Subcutaneous adipose tissue (tissue), 4 donors: Measurements from ENCODE around the gene LGR5. TPM values are rescaled to one million over a fixed set of nuclear protein-coding genes. Genes with fewer than 3 reads are reported as not detected.

Experiments used
- total RNA-seq, 4 donors: library from RNA; depleted of rRNA; stranded (reverse); fragments of >200 nt; gene quantifications; one replicate each; pipeline ENCODE4 v1.1.0, GENCODE V29; 2016
- TF ChIP-seq, protein P1 (sequence below): fragments of 450-650 bp; IDR thresholded peaks from one replicate; pipeline ENCODE4 v1.5.1; 2016; ENCODE audit warnings: low read depth, mild to moderate bottlenecking, control low read depth, antibody characterized with exemption, moderate library complexity

Gene LGR5
- total RNA-seq, 4 donors from 2014 or later = 0.17 to 0.88 (median 0.35) TPM

DNA sequence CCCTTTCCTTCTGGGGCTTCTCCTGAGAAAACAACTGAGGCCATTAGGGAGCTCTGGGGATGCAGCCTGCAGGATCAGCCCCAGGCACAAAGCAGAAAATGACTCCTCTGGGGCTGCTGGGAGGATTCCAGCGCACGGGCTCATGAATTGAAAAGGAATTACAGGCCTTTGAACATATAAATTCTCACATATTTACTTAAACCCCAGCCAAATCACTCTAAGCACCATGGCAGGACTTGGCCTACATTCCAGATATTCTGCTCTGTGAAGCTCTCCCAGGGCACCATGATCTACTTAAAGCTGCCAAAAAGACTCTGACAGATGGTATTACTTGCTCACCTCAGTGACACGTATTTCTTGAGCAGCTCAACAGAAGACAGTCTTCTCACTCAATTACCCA, 136.9 kb downstream of the LGR5 start:
- TF ChIP-seq, protein P1, sequence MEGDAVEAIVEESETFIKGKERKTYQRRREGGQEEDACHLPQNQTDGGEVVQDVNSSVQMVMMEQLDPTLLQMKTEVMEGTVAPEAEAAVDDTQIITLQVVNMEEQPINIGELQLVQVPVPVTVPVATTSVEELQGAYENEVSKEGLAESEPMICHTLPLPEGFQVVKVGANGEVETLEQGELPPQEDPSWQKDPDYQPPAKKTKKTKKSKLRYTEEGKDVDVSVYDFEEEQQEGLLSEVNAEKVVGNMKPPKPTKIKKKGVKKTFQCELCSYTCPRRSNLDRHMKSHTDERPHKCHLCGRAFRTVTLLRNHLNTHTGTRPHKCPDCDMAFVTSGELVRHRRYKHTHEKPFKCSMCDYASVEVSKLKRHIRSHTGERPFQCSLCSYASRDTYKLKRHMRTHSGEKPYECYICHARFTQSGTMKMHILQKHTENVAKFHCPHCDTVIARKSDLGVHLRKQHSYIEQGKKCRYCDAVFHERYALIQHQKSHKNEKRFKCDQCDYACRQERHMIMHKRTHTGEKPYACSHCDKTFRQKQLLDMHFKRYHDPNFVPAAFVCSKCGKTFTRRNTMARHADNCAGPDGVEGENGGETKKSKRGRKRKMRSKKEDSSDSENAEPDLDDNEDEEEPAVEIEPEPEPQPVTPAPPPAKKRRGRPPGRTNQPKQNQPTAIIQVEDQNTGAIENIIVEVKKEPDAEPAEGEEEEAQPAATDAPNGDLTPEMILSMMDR = no peak

DNA sequence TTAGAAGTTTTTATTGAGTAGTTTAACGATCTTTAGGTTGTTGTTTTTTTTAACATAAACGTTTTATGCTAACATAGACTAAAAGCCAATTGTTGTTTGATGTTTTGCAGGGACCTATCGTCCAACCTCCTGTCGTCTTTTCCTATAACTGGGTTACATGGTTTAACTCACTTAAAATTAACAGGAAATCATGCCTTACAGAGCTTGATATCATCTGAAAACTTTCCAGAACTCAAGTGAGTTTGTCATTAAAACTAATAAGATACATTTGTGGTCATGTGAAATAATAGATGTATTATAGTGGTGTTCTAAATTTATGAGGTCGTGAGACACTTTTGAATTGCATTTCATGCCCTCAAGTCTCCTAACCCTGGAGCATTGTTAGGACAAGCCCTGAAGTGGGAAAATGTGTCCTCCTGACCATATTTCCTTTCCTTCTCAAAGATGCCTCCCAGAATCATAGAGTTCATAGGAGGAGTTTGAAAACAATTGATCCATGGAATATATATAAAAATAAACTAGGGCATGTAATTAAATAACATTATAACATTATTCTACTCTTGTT, 139.2 kb downstream of the LGR5 start:
- TF ChIP-seq, protein P1 = no peak

DNA sequence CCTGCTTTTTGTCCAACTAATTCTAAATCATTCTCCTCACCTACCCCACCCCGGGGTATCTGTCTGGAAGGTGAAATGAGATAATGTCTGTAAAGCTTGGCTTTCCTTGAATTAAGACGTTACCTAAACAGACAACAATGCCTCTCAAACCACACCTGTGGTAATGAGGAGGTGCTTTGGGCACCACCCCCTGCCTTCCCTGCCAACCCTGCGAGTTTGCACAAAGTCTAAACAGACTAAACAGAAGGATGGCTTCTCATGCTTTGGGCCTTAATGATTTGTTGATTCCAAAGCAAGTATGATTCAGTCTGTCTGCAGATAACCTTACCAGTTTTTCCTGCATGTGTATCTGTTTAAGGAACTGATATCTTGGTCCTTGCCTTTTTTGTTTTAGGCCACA, 141.6 kb downstream of the LGR5 start:
- TF ChIP-seq, protein P1 = no peak

DNA sequence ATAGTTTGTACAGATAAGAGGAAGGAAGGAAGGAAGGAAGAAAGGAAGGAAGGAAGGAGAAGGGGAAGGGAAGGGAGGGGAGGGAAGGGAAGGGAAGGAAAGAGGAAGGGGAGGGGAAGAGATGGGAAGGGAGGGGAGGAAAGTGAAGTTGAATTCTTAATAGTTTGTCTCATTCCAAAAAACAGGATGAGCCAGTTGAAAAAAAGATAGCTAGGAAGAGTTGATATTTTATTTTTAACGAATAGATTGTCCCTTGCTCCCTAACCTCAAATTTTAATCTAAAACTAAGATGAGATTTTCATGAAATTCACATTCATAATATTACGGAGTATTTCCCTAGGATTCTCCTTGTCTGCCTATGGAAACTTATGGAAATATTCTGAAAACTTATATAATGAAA, 143.3 kb downstream of the LGR5 start:
- TF ChIP-seq, protein P1 = no peak

DNA sequence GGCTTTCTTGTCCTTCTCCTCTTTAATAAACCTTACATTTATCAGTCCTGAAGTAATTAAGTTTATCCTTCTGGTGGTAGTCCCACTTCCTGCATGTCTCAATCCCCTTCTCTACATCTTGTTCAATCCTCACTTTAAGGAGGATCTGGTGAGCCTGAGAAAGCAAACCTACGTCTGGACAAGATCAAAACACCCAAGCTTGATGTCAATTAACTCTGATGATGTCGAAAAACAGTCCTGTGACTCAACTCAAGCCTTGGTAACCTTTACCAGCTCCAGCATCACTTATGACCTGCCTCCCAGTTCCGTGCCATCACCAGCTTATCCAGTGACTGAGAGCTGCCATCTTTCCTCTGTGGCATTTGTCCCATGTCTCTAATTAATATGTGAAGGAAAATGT, 144.8 kb downstream of the LGR5 start:
- TF ChIP-seq, protein P1 = no peak

DNA sequence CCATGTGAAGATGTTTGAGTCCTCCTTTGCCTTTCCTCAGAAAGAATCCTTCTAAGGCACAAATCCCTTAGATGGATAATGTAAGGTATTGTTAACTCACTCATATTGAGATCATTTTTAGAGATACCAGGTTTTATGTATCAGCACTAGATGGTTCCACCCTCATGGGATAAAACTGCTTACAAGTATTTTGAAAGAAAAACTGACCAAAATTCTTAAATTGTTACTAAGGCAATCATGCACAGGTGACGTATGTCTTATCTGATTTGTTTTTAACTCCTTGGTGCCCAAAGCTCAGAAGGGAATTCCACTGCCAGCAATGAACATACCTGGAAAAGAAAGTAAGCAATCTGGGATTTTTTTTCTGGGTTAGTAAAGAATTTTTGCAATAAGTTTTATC, 145.6 kb downstream of the LGR5 start:
- TF ChIP-seq, protein P1 = no peak

DNA sequence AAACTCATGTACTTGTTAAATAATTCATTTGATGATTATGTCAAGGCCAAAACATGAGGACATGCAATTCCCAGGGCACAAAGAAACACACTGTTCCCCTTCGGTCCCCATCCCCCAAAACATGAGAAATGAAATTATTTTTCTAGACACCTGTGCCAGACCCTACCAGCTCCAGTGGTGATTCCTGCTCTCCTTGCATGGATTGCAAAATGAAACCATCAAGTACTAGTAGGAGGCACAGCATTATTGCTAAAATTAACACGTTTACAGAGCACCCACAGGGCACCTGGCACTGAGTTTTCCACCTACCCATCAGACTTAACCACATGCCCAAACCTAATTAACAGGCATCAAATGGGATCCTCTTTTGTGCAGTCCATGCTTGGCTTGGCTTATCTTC, 147.4 kb downstream of the LGR5 start:
- TF ChIP-seq, protein P1 = no peak
